BJ (cell line): ENCODE data around the gene C1orf53. TPM values are rescaled to one million over a fixed set of nuclear protein-coding genes. Genes with fewer than 3 reads are reported as not detected.
A peak's percentile ranks its signal among the peaks of the same experiment; 100 is the strongest.

Experiments
- CTCF ChIA-PET: fragments of 350-600 bp; formaldehyde crosslinking; extraction: SDS; loops from one replicate; lab custom pipeline; 2021; ENCODE audit warnings: antibody characterized with exemption, inconsistent platforms; lab: Yijun Ruan, JAX
- POLR2A ChIA-PET: fragments of 300-600 bp; sonication (Branson Sonifier 250); formaldehyde crosslinking; extraction: SDS; loops from one replicate; lab custom pipeline; 2021; ENCODE audit warnings: antibody characterized with exemption; lab: Charles Lee
- DNase-seq: peaks from one replicate; pipeline ENCODE4 v3.0.0-alpha.2; 2011; ENCODE audit warnings: low read depth
- H3K27me3 ChIP-seq: 2 replicates; pipeline ENCODE4 v1.6.0; 2011; ENCODE audit warnings: low read length; ENCODE audit not compliant: control insufficient read depth, insufficient read depth
- H3K36me3 ChIP-seq: 2 replicates; pipeline ENCODE4 v1.5.1; 2011; ENCODE audit warnings: low read length; ENCODE audit not compliant: control insufficient read depth, insufficient read depth
- H3K4me3 ChIP-seq: 2 replicates; pipeline ENCODE4 v1.5.1; 2011; ENCODE audit warnings: low read depth, mild to moderate bottlenecking, control low read depth, low read length
- polyA plus RNA-seq: library from polyadenylated mRNA; depleted of rRNA; stranded (reverse); fragments of >200 nt; gene quantifications from 2 replicates; pipeline ENCODE4 v1.2.3, GENCODE V29; 2011
- TF ChIP-seq, protein P1 (sequence below): IDR thresholded peaks from 2 replicates; pipeline ENCODE4 v1.5.1; 2011; ENCODE audit warnings: low read depth, mild to moderate bottlenecking, control low read depth, inconsistent platforms, low read length, moderate library complexity; ENCODE audit not compliant: insufficient read depth

The C1orf53 gene
- polyA plus RNA-seq, 1 experiment, result 9.7 TPM

DNA sequence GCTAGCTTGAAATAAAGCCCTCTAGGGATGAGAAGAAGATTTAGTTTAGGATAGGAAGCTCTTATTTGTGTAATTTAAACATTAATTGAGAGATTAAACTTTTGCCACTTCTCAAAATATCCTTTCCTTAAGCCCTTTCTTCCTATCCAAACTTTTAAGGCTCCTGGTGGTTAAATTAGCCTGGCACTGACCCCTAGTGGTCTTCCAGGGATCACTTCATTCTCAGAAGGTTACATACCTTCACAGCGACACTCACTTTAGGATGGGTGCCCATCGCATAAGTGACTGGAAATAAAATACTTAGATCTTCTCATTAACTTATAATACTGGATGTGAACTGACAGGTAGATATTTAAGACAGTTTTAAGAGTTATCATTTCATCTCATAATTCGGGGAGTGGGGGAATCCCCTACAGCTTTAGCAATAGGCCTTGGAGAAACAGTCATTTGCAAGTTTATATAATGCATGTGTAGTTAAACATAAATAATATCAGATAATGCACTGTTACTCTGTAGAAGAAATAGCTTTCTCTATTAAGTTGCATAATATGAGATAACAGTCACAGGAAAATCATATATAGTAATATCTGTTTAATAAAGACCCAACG is 22.2 kb downstream of the C1orf53 start:
- H3K4me3 ChIP-seq, result no peak overlapping the region
- CTCF ChIA-PET, result interaction anchor here (0.6 to 3.6 kb wide), 12 partner anchors 8 to 765 kb away, joined by 3 to 38 read pairs (median 3); partner anchors contain the start of genes C1orf53 and LHX9
- H3K27me3 ChIP-seq, result peaks cover 16% of the 10 kb centered on the region
- peaks cover 12% of the 10 kb centered on the region for H3K36me3 ChIP-seq
- TF ChIP-seq, protein P1, sequence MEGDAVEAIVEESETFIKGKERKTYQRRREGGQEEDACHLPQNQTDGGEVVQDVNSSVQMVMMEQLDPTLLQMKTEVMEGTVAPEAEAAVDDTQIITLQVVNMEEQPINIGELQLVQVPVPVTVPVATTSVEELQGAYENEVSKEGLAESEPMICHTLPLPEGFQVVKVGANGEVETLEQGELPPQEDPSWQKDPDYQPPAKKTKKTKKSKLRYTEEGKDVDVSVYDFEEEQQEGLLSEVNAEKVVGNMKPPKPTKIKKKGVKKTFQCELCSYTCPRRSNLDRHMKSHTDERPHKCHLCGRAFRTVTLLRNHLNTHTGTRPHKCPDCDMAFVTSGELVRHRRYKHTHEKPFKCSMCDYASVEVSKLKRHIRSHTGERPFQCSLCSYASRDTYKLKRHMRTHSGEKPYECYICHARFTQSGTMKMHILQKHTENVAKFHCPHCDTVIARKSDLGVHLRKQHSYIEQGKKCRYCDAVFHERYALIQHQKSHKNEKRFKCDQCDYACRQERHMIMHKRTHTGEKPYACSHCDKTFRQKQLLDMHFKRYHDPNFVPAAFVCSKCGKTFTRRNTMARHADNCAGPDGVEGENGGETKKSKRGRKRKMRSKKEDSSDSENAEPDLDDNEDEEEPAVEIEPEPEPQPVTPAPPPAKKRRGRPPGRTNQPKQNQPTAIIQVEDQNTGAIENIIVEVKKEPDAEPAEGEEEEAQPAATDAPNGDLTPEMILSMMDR, result peak; percentile 72
- POLR2A ChIA-PET, result no interaction called here
- DNase-seq, result no peak

DNA sequence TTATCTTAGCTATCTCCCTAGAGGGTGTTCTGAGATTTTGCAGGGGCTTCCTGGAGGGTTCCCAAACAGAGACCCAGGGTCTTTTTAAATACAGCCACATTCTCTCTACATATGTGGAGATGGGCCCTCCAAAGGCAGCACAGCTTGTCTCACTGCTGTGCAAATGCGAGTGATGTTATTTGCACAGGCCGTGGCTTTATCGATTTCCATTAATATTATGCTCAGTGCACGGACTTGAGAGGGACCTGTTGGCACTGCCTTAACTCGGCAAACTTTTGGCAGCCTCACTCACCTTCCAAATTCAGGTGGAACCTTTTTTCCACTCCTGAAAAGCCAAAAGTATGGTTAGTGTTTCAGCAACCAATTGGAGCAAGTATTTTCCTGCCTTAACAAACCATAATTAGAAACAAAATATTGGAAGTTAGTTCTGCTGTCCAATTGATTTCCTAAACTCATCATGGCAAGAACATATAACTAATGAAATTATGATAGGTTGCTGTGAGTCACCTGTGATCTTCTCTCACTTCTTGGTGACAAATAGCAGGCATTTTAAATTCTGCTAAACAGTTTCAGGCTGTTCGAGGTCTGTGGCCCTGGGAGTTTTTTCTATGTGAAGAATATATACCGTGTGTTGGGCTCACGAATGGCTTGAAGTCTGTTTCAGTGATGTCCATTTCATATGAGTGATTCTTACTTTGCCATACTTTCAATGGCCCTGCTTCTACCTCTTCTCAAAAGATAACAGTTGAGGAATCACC is 25.7 kb downstream of the C1orf53 start:
- CTCF ChIA-PET, result no interaction called here
- POLR2A ChIA-PET, result no interaction called here
- no peaks in the 10 kb centered on the region; the same call in 1 of the 2 replicates for H3K27me3 ChIP-seq
- peaks cover 3% of the 10 kb centered on the region for H3K36me3 ChIP-seq
- no peak for DNase-seq
- no peak overlapping the region for H3K4me3 ChIP-seq
- TF ChIP-seq, protein P1, result no peak

DNA sequence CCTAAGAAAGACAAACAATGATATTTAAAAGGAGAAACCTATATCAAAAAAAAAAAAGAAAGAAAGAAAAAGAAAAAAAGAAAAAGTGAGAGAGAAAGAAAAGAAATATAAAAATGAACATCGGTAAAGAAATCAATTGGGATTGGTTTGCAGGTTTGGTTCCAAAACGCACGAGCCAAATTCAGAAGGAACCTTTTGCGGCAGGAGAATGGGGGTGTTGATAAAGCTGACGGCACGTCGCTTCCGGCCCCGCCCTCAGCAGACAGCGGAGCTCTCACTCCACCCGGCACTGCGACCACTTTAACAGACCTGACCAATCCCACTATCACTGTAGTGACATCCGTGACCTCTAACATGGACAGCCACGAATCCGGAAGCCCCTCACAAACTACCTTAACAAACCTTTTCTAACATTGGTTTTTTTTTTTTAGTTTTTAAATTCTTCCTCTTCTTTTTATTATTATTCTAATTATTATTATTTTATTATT is 26.5 kb downstream of the C1orf53 start:
- Histone ChIP-seq H3K4me3 (peak overlapping the region; percentile 30; the same call in 1 of the 2 replicates), H3K27me3 (no peaks in the 10 kb centered on the region), H3K36me3 (peaks cover 3% of the 10 kb centered on the region; the same call in 1 of the 2 replicates)
- TF ChIP-seq, protein P1, result no peak
- POLR2A ChIA-PET, result no interaction called here
- CTCF ChIA-PET, result no interaction called here
- no peak for DNase-seq

DNA sequence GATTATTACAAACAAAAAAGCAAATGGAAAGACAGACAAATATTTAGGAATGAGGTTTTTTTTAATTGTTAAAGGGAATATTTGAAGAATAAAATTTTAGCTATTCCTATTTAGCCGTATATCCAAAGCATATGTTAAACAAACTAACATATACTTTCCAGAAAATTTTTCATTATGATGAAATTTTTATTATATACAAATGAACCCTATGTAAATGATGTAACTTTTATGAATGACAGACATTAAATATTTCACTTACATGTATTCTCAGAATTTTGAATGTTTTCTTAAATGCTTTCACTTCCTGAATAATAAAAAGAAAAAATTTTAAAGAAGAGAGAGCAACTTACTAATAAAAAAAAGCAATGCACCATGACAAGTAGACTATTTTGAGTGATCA is 30.6 kb downstream of the C1orf53 start:
- H3K27me3 ChIP-seq, result no peaks in the 10 kb centered on the region
- TF ChIP-seq, protein P1, result no peak
- ChIA-PET POLR2A (no interaction called here), CTCF (interaction anchor here (1.1 kb wide), 1 partner anchor 8 kb away, joined by 3 read pairs; no protein-coding TSS in a partner anchor)
- no peak overlapping the region for H3K4me3 ChIP-seq
- peaks cover 1% of the 10 kb centered on the region; the same call in 1 of the 2 replicates for H3K36me3 ChIP-seq
- DNase-seq, result no peak

DNA sequence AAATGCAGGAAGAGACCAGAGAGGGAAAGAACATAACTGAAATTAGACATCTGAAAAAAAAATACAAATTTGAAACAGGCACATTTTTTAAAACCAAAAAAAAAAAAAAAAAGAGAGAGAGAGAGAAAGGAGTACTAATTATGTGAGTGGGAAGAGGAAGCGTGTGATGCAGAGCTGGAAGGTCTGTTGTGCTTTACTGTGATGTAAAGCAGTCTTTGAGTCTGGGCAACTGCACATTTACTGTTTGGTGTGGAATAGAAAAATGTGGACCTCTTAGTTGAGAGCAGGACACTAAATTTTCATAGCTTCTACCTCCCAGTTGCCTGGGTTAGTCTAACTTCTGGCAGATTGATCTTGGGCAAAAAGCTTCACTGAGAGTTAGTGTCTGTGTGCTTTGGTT is 31.2 kb downstream of the C1orf53 start:
- ChIA-PET CTCF (interaction anchor here (1.0 kb wide), 1 partner anchor 414 kb away, joined by 3 read pairs; no protein-coding TSS in a partner anchor), POLR2A (no interaction called here)
- Histone ChIP-seq H3K36me3 (peaks cover 1% of the 10 kb centered on the region; the same call in 1 of the 2 replicates), H3K27me3 (no peaks in the 10 kb centered on the region), H3K4me3 (no peak overlapping the region)
- TF ChIP-seq, protein P1, result no peak
- DNase-seq, result no peak
